ENCODE data around the gene LYPD8.

Gene LYPD8

GRCh38 chr1:248756636-248757035 is 1.1 kb upstream of the LYPD8 start:
- DNase-seq = no peak

- DNase-seq = no peak
Measured at GRCh38 chr1:248756151-248756550, 592 bp upstream of the LYPD8 start.

DNA sequence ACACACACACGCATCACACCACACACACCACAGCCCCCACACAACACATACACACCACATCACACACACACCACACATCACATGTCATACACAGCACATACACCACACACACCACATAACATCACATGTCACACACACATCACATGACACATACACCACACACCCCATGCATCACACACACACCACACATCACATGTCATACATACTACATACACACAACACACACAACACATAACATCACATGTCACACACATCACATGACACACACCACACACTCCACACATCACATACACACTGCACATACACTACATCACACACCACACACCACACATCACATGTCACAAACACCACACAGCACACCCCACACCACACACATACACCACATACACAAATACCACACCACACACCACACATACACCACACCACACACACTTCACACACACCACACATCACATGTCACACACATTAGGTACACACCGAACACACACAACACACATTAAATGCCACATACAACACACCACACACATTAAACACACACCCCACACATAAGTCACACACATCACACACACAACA is 1.8 kb downstream of the LYPD8 start:
- DNase-seq = no peak

GRCh38 chr1:248753029-248753594 is 2.4 kb downstream of the LYPD8 start:
- no peak for DNase-seq

- DNase-seq = peak; percentile 72
Measured at GRCh38 chr1:248752161-248753028, 3.2 kb downstream of the LYPD8 start.

- DNase-seq = no peak
Measured at GRCh38 chr1:248751635-248752034, 3.9 kb downstream of the LYPD8 start.

GRCh38 chr1:248751142-248751541 is 4.4 kb downstream of the LYPD8 start:
- DNase-seq = peak; percentile 29

- DNase-seq = peak; percentile 66
Measured at GRCh38 chr1:248750496-248750895, 5.1 kb downstream of the LYPD8 start.

DNA sequence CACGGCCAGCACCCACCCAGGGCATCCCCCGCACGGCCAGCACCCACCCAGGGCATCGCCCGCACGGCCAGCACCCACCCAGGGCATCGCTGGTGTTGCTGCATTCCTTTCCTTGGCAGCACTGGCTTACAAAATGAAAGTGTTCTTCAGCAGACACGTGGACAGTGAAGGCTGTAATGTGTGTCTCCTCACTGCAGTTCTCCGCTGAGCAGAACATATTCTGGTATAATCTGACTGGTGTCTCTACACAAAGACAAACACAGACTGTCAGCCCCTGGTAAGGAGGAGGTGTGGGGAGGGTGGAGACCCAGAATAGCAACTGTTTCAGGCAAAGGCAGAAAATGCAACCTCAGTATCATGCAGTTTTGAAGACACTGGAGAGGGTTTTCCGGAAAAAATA is 7.3 kb downstream of the LYPD8 start:
- no peak for DNase-seq

- DNase-seq = no peak
Measured at GRCh38 chr1:248740876-248741275, 14.7 kb downstream of the LYPD8 start.

GRCh38 chr1:248739572-248740205 is 15.9 kb downstream of the LYPD8 start:
- no peak for DNase-seq

DNA sequence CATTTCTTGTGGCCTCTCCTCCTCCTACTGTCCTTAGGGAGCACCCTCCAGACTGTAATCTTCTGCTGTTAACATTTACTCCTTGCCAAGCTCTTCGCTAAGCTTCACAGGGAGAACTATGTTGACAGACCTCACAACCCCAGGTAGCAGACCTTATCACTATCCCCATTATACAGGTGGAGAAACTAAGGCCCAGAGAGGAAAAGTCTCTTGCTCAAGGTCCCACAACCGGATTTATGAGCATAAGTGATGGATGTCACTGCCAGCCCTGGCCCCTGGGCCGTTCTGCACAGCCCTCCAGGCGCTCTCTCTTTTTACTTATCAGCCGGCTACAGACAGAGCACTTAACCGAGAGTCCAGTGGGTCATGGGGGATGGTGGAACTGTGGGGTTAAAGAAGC is 18.1 kb downstream of the LYPD8 start:
- DNase-seq = no peak

DNA sequence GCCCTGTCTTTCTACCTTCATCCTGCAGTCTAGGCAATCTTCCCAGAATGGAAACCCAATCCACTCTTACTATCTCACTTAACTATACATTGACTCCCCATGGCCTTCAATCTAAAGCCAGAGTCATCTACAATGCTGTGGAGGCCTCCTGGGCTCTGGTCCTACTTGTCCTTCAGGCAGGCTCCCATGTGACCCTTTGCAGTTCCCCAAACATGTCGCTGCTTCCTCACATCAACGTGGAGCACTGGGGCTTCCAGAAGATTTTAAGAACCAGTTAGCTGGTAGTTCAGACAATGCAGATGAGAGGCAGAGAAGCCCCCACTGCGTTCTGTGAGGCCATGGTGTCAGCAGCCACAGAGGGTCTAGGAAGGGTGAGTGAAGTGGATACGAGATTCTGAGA is 18.6 kb downstream of the LYPD8 start:
- DNase-seq = no peak

DNA sequence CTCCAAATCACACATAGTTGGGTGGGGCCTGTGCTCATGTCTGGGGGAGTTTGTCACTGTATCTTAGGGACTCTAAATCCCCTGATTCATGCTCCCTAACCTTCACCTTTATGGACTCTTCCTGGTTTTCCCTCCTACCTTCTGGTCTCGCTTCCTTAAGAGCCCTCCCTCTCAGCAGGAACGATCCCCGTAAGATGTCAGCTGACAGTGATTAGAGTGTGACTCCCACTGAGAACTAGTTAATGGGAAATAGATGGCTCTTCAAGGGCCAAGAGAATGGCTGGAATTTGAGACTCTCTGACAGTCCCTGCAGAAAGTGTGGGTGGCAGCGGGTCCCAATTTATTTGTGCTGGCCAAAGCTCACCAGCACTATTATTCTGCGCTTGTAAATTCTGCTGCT is 22.0 kb downstream of the LYPD8 start:
- DNase-seq = no peak

DNA sequence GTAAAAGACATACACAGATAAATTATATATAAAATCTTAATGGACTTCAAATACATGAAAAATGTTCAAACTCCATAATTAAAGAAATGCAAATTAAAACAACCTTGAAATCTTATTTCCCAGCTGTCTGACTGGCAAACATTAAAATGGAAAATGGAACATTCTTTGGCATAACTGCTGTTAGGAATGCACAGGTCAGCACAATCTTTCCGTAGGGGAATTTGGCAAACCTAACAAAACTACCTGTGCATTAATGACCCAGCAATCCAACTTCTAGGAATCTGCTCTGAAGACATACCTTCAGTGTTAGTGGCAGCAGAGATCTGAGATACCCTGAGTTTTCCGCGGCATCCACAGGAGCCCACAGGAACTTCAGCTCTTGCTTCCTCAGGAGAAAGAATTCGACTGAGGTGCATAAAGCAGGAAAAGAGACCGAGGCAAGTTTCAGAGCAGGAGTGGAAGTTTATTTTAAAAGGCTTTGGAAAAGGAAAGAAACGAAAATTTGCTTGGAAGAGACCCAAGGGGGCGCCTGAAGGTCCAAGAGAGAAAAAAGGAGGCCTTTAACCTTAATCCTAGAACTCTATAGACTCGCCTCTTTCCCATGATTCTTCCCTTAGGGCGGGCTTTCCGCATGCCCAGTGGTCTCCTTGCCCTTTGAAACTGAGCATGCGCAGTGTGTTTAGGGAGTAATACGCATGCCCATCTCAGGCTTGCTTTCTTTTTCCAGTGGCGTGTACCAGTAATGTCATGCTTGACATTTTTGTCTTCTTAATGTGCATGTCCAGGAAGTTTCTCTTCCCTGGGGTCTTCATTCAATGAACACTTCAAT is 24.8 kb downstream of the LYPD8 start:
- no peak for DNase-seq

GRCh38 chr1:248714248-248714647 is 41.3 kb downstream of the LYPD8 start:
- no peak for DNase-seq

DNA sequence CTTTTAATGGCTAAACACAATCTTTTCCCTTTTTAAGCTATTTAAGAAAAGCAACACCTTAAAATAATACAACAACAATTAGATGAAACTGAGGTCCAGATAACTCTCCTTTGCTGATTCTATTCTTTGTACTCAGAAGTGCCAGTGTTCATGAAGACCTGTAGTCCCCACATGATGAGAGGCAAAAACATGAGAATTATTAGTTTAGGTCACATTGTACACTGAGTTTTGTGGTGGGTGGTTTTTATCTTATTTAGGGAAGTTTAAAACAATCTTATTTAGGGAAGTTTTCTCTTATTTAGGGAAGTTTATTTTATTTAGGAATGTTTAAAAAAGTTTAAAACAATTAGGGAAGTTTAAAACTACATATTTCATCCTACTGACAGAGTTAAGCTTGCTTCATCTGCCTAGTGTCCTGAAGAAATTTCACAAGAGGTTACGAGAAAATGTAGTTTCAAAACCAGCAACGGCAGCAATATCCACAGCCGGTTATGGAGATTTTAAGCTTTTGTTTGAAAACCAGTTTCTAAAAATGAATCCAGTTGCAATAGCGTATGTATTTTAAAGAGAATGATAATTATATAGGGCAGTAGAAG is 45.2 kb downstream of the LYPD8 start:
- no peak for DNase-seq

- DNase-seq = no peak
Measured at GRCh38 chr1:248704606-248705005, 51.0 kb downstream of the LYPD8 start.

- DNase-seq = no peak
Measured at GRCh38 chr1:248703674-248704073, 51.9 kb downstream of the LYPD8 start.

DNA sequence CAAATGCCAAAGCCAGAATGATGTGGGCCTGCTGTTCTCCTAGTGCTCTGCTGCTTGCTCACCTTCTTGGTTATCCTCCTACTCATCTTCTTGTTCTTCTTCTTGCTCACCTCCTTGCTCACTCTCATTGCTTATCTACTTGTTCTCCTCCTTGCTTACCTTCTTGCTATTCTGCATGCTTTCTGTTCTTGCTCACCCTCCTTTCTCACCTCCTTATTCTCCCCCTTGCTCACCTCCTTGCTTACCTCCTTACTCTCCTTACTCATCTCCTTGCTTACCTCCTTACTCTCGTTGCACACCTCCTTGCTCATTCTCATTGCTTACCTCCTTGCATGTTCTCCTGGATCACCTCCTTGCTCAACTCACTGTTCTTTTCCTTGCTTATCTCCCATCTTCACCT is 52.8 kb downstream of the LYPD8 start, which contains the start of gene OR14I1:
TSS of gene OR14I1 (minus strand) at position 53 of the 400 bp plus-strand sequence.
- DNase-seq = no peak

- no peak for DNase-seq
Measured at GRCh38 chr1:248699099-248699498, 56.5 kb downstream of the LYPD8 start.

GRCh38 chr1:248697907-248698306 is 57.7 kb downstream of the LYPD8 start:
- peak; percentile 30 for DNase-seq
